HCT116 (cell line): ENCODE measurements around the gene NOSIP. TPM values are rescaled to one million over a fixed set of nuclear protein-coding genes. Genes with fewer than 3 reads are reported as not detected.

Experiments used
- ATAC-seq: fragments of 200-7000 bp; cut with Tn5 transposase; 2 replicates; pipeline ENCODE4 v1.9.1; 2020; ENCODE audit warnings: mild to moderate bottlenecking, moderate library complexity
- BruUV-seq: library from RNA; stranded (reverse); fragments of 400-500 nt; replicated peaks from 2 replicates; lab custom pipeline; 2021; lab: Mats Ljungman, UMichigan
- CTCF ChIA-PET: fragments of 300-600 bp; sonication (Branson Sonifier 250); formaldehyde crosslinking; loops from one replicate; lab custom pipeline; 2021; ENCODE audit warnings: antibody characterized with exemption; lab: Charles Lee
- POLR2A ChIA-PET: fragments of 300-600, 350-600 bp; sonication (Branson Sonifier 250); formaldehyde crosslinking; loops from one replicate; lab custom pipeline; 2021; ENCODE audit warnings: antibody characterized with exemption; lab: Charles Lee
- RAD21 ChIA-PET, 2 experiments: fragments of 300-600 bp; sonication (Branson Sonifier 250); formaldehyde crosslinking; loops; one replicate each; lab custom pipeline; 2023; ENCODE audit warnings: low total read pairs in 2 of 2; ENCODE audit not compliant: uncharacterized antibody in 2 of 2, unreplicated experiment in 2 of 2, low non-redundant PET in 1 of 2; lab: Charles Lee
- DNase-seq: peaks from one replicate; pipeline ENCODE4 v3.0.0-alpha.2; 2010; ENCODE audit warnings: low read depth, low spot score
- H2AFZ ChIP-seq: fragments of 200-600 bp; shearing (Covaris generic), sonication (generic); 2 replicates; pipeline ENCODE4 v1.6.1; 2017; ENCODE audit warnings: low read depth, mixed run types, mixed read lengths, antibody characterized with exemption, low read length; ENCODE audit not compliant: poor library complexity, severe bottlenecking
- H3K27ac ChIP-seq: 2 replicates; pipeline ENCODE4 v1.5.1; 2012; ENCODE audit warnings: low read depth, low read length
- H3K27me3 ChIP-seq: fragments of 200-600 bp; sonication (generic); 2 replicates; pipeline ENCODE4 v1.6.1; 2016; ENCODE audit warnings: mixed run types, low read length, mixed read lengths; ENCODE audit not compliant: insufficient read depth
- H3K36me3 ChIP-seq, 2 experiments: fragments of 200-500 bp in 1 of 2; fragments of 200-600 bp in 1 of 2; sonication (Bioruptor generic) in 1 of 2; sonication (generic) in 1 of 2; 2 replicates each; pipeline versions ENCODE4 v1.5.1 to v1.6.1; 2014 to 2016; ENCODE audit warnings: low read length in 2 of 2, inconsistent platforms in 1 of 2, mixed read lengths in 1 of 2, mixed run types in 1 of 2; ENCODE audit not compliant: insufficient read depth in 2 of 2, control insufficient read depth in 1 of 2
- H3K4me1 ChIP-seq, 2 experiments: fragments of 200-600 bp in 1 of 2; sonication (generic) in 1 of 2; 2 replicates each; pipeline versions ENCODE4 v1.5.1 to v1.6.1; 2012 to 2017; ENCODE audit warnings: low read length in 2 of 2, inconsistent platforms in 1 of 2, mild to moderate bottlenecking in 1 of 2, mixed read lengths in 1 of 2, mixed run types in 1 of 2, moderate library complexity in 1 of 2; ENCODE audit not compliant: insufficient read depth in 2 of 2, control insufficient read depth in 1 of 2
- H3K4me2 ChIP-seq: fragments of 200-600 bp; sonication (generic); 2 replicates; pipeline ENCODE4 v1.6.1; 2017; ENCODE audit warnings: mixed run types, low read length, mixed read lengths
- H3K4me3 ChIP-seq, 2 experiments: fragments of 200-600 bp in 1 of 2; sonication (generic) in 1 of 2; replicated peaks in 1 of 2; 2 replicates each; pipeline ENCODE4 v1.5.1; 2011 to 2016; ENCODE audit warnings: low read length in 2 of 2, control low read depth in 1 of 2, low read depth in 1 of 2, mild to moderate bottlenecking in 1 of 2, mixed read lengths in 1 of 2, mixed run types in 1 of 2
- H3K79me2 ChIP-seq: fragments of 200-600 bp; sonication (generic); 2 replicates; pipeline ENCODE4 v1.6.1; 2017; ENCODE audit warnings: mild to moderate bottlenecking, mixed run types, low read length, moderate library complexity, mixed read lengths; ENCODE audit not compliant: insufficient read depth
- H3K9ac ChIP-seq: fragments of 200-600 bp; sonication (generic); 2 replicates; pipeline ENCODE4 v1.6.1; 2016; ENCODE audit warnings: low read length, mixed read lengths
- H3K9me2 ChIP-seq: fragments of 200-600 bp; sonication (generic), shearing (Covaris generic); 2 replicates; pipeline ENCODE4 v1.6.1; 2017; ENCODE audit warnings: mixed run types, mild to moderate bottlenecking, moderate library complexity; ENCODE audit not compliant: insufficient read depth
- H3K9me3 ChIP-seq, 2 experiments: fragments of 200-500 bp in 1 of 2; fragments of 200-600 bp in 1 of 2; sonication (Bioruptor generic) in 1 of 2; sonication (generic) in 1 of 2; 2 replicates each; pipeline ENCODE4 v1.6.1; 2014 to 2017; ENCODE audit warnings: low read length in 2 of 2, mixed read lengths in 2 of 2, inconsistent platforms in 1 of 2, low read depth in 1 of 2, mild to moderate bottlenecking in 1 of 2, mixed run types in 1 of 2, moderate library complexity in 1 of 2; ENCODE audit not compliant: control insufficient read depth in 1 of 2, insufficient read depth in 1 of 2
- H4K20me1 ChIP-seq: fragments of 200-600 bp; sonication (generic), shearing (Covaris generic); 2 replicates; pipeline ENCODE4 v1.6.1; 2017; ENCODE audit warnings: mixed run types, mild to moderate bottlenecking, moderate library complexity; ENCODE audit not compliant: insufficient read depth
- EZH2 ChIP-seq: fragments of 200-600 bp; sonication (generic); IDR thresholded peaks from 2 replicates; pipeline ENCODE4 v1.6.1; 2017; ENCODE audit warnings: antibody characterized with exemption, mixed run types
- EZH2phosphoT487 ChIP-seq: fragments of 200-600 bp; IDR thresholded peaks from 2 replicates; pipeline ENCODE4 v1.6.1; 2018; ENCODE audit warnings: antibody characterized with exemption, borderline replicate concordance
- FOSL1 ChIP-seq: IDR thresholded peaks from 2 replicates; pipeline ENCODE4 v1.6.1; 2012; ENCODE audit warnings: low read depth
- MAX ChIP-seq: IDR thresholded peaks from 2 replicates; pipeline ENCODE4 v1.6.1; 2012
- ZBTB33 ChIP-seq: IDR thresholded peaks from 2 replicates; pipeline ENCODE4 v1.6.1; 2011; ENCODE audit warnings: mild to moderate bottlenecking, low read length, moderate library complexity; ENCODE audit not compliant: insufficient replicate concordance; ENCODE audit errors: extremely low read depth
- intact Hi-C: fragments of 100-400 bp; cut with micrococcal nuclease; formaldehyde crosslinking; loops from 2 replicates; pipeline ENCODE4 v1.10.0; 2022
- total RNA-seq: library from RNA; stranded (reverse); gene quantifications from one replicate; pipeline ENCODE4 v1.2.1, GENCODE V29; 2021; ENCODE audit not compliant: unreplicated experiment

The NOSIP gene
- total RNA-seq, 1 experiment from 2014 or later, result 133 TPM

- TF ChIP-seq MAX, result no peak
Observed at GRCh38 chr19:49594993-49595818, 14.8 kb upstream of the NOSIP start (continued).

GRCh38 chr19:49594157-49594992 is 14.0 kb upstream of the NOSIP start:
- ChIA-PET CTCF (no interaction called here), POLR2A (interaction anchor here (1.1 to 5.4 kb wide), 2 partner anchors 24 to 46 kb away, joined by 3 to 50 read pairs; partner anchors contain the start of genes RRAS and SCAF1), RAD21 (interaction anchor here in 1 of 2 experiments (1.5 kb wide), 1 partner anchor 46 kb away, joined by 6 read pairs; the partner anchor contains the start of gene RRAS)
- no peaks in the 10 kb centered on the region for H3K9me3 ChIP-seq
- H3K9ac ChIP-seq, result peak overlapping the region; percentile 44; the same call in 1 of the 2 replicates
- ATAC-seq (no peak), DNase-seq (no peak)
- H3K27me3 ChIP-seq, result no peaks in the 10 kb centered on the region
- H3K4me3 ChIP-seq, result peak overlapping the region; percentile 89 to 93; a peak in 2 of 4 replicates
- peaks cover 58% of the 10 kb centered on the region for H3K79me2 ChIP-seq
- H3K4me1 ChIP-seq, result peaks cover 9 to 32% of the 10 kb centered on the region in 2 experiments; a peak in 3 of 4 replicates
- TF ChIP-seq EZH2 (no peak), EZH2phosphoT487 (no peak), ZBTB33 (no peak), FOSL1 (no peak)
- intact Hi-C loops, result loop anchor here (5.0 kb wide), 1 partner anchor 83 kb away; the partner anchor contains the start of gene PRMT1
- no peak overlapping the region for H2AFZ ChIP-seq
- no TSS peak for BruUV-seq
- H3K4me2 ChIP-seq, result peak overlapping the region; percentile 83
- H4K20me1 ChIP-seq, result peaks cover 8% of the 10 kb centered on the region; the same call in 1 of the 2 replicates
- peak overlapping the region; percentile 61 for H3K27ac ChIP-seq
- peaks cover 18 to 30% of the 10 kb centered on the region in 2 experiments; a peak in 3 of 4 replicates for H3K36me3 ChIP-seq
- no peaks in the 10 kb centered on the region for H3K9me2 ChIP-seq
